ENCODE measurements around the gene DAZ4.
"Not testable (repeated sequence)": the region's sequence is repeated elsewhere in the genome, so short reads cannot be mapped to it uniquely, and the experiment has no call there.

The DAZ4 gene, protein sequence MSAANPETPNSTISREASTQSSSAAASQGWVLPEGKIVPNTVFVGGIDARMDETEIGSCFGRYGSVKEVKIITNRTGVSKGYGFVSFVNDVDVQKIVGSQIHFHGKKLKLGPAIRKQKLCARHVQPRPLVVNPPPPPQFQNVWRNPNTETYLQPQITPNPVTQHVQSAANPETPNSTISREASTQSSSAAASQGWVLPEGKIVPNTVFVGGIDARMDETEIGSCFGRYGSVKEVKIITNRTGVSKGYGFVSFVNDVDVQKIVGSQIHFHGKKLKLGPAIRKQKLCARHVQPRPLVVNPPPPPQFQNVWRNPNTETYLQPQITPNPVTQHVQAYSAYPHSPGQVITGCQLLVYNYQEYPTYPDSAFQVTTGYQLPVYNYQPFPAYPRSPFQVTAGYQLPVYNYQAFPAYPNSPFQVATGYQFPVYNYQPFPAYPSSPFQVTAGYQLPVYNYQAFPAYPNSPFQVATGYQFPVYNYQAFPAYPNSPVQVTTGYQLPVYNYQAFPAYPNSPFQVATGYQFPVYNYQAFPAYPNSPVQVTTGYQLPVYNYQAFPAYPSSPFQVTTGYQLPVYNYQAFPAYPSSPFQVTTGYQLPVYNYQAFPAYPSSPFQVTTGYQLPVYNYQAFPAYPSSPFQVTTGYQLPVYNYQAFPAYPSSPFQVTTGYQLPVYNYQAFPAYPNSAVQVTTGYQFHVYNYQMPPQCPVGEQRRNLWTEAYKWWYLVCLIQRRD

DNA sequence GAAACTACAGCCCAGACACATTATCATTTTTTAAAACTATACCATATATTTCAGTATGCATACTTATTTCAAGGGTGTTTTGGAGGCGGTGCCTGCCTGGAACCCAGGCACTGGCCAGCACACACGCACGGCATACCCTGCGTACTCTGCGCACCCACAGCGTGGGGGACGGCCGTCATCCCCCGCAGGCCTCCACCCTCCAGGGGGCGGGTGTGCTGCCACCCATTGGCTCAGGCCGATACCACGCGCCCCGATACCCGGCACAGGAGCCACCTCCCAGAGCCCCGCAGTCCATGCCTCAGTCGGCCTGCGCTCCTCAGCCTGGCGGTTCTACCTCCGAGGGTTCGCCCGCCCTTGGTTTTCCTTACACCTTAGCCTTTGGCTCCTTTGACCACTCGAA, at the start of gene DAZ4:
Gene DAZ4, plus strand, starts transcription at position 301 of the 400 bp plus-strand sequence. CDS start 208 bp downstream, outside the sequence.
- DNase-seq; H3K36me3 ChIP-seq (replicated peaks); H3K27me3 ChIP-seq (replicated peaks); H3K27ac ChIP-seq; H3K4me3 ChIP-seq (ENCODE audit: low read depth, low read length); in situ Hi-C loops (cut with HindIII; ENCODE audit: low pct_ligation_motif_present, low sequenced_read_pairs): not testable (repeated sequence)

DNA sequence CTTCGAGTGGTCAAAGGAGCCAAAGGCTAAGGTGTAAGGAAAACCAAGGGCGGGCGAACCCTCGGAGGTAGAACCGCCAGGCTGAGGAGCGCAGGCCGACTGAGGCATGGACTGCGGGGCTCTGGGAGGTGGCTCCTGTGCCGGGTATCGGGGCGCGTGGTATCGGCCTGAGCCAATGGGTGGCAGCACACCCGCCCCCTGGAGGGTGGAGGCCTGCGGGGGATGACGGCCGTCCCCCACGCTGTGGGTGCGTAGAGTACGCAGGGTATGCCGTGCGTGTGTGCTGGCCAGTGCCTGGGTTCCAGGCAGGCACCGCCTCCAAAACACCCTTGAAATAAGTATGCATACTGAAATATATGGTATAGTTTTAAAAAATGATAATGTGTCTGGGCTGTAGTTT, 20.4 kb upstream of the DAZ4 start, which contains the start of gene DAZ3:
Gene DAZ3, minus strand, starts transcription at position 101 of the 400 bp plus-strand sequence. CDS start 208 bp downstream, outside the sequence.
- H3K27ac ChIP-seq; in situ Hi-C loops (cut with HindIII; ENCODE audit: low pct_ligation_motif_present, low sequenced_read_pairs): not testable (repeated sequence)

DNA sequence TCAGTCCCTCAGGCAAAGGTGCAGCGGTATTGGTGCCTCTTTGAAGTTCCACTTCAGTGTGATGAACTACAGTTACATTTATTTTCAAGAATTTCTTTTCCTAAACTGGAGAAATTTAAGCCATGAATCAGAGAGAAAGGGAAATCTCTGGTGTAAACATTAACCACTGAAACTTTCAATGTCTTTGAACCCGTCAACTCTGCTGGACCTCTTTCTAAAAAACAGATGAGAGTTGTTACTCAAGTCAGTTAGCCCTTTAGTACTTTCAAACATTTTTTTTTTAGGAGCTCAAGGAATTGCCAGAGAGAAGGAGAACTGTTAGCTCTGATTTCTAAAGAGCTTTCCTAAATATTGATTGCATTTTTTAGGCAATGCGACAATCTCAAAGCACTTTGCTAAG, 11.9 kb upstream of the DAZ4 start:
- in situ Hi-C loops (cut with HindIII; ENCODE audit: low pct_ligation_motif_present, low sequenced_read_pairs); H3K36me3 ChIP-seq (replicated peaks); H3K27ac ChIP-seq; H3K27me3 ChIP-seq (replicated peaks); H3K4me3 ChIP-seq (ENCODE audit: low read depth, low read length); DNase-seq: not testable (repeated sequence)

More for the DNA sequence above, 20.4 kb upstream of the DAZ4 start, which contains the start of gene DAZ3:
- H3K36me3 ChIP-seq (replicated peaks); H3K4me3 ChIP-seq (ENCODE audit: low read depth, low read length); DNase-seq; H3K27me3 ChIP-seq (replicated peaks): not testable (repeated sequence)

DNA sequence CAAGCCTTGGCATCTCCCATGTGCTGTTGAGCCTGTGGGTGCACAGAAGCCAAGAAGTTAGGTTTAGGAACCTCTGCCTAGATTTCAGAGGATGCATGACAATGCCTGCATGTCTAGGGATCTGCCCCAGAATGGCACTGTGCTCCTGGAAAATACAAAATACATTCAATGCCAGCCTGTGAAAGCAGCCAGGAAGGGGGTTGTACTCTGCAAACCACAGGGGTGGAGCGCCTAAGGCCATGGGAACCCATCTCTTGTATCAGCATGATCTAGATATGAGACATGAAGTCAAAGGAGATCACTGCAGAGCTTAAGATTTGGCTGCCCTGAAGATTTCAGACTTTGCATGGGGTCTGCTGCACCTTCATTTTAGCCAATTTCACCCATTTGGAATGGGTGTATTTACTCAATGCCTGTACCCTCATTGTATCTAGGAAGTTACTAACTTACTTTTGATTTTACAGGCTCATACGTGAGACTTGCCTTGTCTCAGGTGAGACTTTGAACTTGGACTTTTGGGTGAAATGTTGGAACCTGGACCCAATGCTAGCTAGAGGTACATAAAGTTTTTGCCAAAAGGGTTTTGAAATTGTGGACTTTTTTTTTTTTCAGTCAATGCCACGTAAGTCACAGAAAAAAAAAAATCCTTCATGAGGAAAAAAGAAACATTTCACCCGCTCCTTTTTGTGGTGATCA, 9.4 kb upstream of the DAZ4 start:
- in situ Hi-C loops (cut with HindIII; ENCODE audit: low pct_ligation_motif_present, low sequenced_read_pairs); H3K4me3 ChIP-seq (ENCODE audit: low read depth, low read length); H3K27ac ChIP-seq; H3K36me3 ChIP-seq (replicated peaks); DNase-seq; H3K27me3 ChIP-seq (replicated peaks): not testable (repeated sequence)

DNA sequence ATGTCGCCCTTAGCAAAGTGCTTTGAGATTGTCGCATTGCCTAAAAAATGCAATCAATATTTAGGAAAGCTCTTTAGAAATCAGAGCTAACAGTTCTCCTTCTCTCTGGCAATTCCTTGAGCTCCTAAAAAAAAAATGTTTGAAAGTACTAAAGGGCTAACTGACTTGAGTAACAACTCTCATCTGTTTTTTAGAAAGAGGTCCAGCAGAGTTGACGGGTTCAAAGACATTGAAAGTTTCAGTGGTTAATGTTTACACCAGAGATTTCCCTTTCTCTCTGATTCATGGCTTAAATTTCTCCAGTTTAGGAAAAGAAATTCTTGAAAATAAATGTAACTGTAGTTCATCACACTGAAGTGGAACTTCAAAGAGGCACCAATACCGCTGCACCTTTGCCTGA, 8.7 kb upstream of the DAZ4 start:
- H3K36me3 ChIP-seq (replicated peaks); H3K27ac ChIP-seq; DNase-seq; H3K27me3 ChIP-seq (replicated peaks); in situ Hi-C loops (cut with HindIII; ENCODE audit: low pct_ligation_motif_present, low sequenced_read_pairs); H3K4me3 ChIP-seq (ENCODE audit: low read depth, low read length): not testable (repeated sequence)

Measured in brain microvascular endothelial cell (primary cell).